HG03558 (cell line): ENCODE results near the gene HOGA1.

Experiments used
- ATAC-seq: cut with Tn5 transposase; IDR thresholded peaks from one replicate; pipeline ENCODE4 v1.9.1; 2021; ENCODE audit warnings: moderate number of reproducible peaks; ENCODE audit not compliant: unreplicated experiment; ENCODE audit errors: extremely low read depth

HOGA1 gene

DNA sequence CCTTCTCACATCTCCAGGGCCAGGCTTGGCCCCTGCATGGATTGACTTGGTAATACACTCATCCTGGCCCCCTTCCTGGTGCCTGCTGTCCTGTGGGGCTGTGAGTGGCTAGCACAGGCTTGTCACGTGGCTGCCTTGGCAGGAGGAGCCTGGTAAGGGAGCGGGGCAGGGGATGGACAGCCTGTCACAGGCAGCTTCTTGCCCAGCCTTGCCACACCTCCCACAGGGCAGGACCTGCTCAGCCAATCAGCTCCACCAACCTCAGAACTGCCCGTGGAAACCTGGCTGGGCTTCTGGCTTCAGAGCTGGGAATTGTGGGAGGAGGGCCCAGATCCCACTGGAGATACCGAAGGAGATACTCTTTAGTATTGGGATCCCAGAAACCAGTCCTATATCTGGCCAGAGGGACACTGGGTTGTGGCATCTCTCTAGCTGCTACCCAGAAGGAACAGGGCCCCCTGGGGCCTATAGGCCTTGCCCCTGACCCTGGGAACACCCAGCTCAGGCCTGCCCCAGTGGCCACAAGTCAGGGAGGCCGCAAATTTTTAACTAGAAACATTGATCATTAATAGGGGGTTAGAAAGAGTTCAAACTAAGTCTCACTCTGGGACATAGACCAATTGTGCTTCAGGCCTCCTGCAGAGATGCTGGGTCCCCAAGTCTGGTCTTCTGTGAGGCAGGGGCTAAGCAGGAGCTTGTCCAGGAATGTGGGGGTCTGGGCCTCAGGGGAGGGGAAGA lies at the start of gene HOGA1:
TSS of gene HOGA1 (plus strand) at position 330 of the 738 bp plus-strand sequence. CDS start at position 645, 315 bp downstream.
- ATAC-seq, result no peak

DNA sequence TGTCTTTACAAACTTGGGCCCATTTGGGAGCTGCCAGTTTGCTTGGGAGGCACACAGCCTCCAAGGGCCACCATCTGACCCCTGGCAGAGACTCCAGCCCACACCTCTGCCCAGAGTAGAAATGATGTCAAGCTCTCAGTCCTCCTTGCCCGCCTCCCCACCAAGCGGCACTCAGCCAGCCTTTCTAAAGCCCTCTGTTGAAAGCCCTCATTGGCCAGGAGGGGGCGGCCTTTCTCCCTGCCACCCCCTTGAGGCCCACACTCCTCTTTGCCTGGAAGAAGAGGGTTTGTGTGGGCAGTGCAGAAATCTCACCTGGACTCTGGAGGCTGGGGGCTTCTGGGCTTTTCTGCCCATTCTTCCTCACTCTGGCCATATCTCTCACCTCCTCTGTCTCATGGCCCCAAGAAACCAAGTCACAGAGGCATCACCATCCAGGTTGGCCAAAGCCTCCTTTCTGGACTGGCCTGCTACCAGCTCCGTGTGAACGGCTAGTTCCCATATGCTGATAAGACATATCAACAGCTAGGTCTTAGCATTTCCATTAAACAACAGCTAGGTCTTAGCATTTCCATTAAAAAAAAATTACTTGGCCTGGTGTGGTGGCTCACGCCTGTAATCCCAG lies 49.3 kb upstream of the HOGA1 start:
- no peak for ATAC-seq

DNA sequence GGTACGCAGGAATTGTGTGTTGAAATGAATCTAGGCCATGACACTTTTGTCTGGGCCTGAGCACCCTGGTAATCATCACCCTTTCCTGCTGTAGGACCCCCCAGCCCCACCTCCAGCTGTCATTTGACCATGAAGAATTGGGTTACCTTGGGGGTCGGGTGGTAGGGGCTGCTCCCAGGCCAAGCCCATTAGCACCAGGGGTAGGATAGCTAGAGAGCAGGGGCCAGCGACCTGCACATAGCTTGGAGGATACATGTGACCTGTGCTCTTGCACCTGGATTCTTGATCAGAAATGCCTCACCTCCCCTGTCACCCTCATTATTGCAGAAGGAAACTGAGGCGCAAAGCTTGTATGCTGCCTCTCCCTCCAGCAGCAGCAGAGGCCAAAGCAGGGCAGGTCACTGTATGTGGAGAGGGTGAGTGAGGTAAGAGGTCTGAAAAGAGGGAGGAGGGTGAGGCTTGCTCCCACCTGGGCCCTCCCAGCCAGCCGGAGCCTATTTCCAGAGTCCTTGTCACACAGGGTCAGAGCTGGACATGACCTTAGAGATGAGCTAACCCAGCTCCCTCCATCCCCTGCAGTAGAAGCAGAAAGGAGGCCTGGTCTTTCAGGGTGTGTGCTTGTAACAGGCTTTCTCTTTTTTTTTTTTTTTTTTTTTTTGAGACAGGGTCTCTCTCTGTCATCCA lies 46.9 kb upstream of the HOGA1 start:
- ATAC-seq, result no peak

DNA sequence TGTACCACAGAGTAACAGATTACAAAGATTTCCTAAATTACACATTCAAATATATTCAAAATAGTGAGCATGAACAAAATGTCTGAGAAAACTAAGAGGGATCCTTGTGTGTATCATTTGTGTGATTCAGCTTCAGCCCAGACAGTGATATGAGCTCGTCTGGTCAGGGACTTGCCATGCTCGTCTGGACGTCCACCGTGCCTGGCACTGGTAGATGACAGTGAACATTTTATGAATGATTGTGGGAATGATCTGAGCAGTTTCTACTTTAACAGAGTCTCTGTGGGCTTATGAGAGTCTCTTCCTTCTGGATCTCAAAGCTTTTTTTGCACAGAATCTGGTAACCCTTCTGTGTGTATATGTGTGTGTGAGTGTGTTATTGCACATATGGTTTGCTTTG lies 45.8 kb upstream of the HOGA1 start:
- no peak for ATAC-seq

DNA sequence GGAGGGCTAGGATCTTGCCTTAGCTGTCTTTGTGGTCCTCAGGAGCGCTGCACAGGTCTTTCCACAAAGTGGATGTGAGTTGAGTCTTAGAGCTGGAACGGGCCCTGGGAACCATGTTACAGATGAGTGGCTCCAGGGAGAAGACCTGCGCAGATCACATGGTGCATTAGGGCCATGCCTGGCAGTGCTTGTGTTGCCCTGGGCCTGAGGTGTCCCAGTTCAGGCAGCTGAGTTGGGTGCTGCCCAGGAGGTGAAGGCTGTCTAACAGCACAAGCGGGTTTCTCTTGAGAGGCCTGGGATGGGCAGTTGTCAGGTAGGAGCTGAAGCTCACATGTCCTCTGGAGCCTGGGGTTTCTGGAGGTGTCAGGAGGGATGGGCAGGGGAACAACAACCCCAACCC lies 45.4 kb upstream of the HOGA1 start:
- ATAC-seq, result no peak

DNA sequence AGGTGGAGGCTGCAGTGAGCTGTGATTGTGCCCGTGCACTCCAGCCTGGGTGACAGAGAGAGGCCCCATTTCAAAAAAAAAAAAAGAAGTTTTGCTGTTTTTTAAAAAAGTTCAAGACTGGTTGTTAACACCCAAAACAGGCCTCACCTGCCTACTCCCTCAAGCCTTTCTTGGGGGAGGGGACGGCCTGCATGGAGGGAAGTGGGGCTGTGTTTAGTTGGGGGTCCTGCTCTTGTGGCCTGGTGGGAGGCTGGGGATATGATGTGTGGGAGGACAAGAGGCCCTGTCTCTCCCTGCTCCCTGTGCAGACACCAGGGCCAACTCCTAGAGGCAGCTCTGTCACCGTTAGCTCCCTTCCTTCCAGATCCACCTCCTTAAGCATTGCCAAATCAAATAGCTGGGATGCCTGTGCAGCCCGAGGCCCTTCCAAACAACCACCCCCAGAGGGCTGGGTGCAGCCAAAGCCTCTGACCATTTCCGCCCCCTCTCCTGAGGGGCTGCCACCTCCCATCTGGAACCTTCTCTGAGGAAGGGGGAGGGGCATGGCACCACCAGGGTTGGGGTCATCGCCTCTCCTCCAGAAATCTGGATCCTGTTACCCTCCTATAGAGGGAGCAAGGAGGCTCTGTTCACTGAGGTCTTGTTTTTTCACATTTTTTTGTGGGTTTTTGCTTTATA lies 44.5 kb upstream of the HOGA1 start:
- ATAC-seq, result no peak

GRCh38 chr10:97540669-97541500 lies 43.3 kb upstream of the HOGA1 start:
- ATAC-seq, result no peak

DNA sequence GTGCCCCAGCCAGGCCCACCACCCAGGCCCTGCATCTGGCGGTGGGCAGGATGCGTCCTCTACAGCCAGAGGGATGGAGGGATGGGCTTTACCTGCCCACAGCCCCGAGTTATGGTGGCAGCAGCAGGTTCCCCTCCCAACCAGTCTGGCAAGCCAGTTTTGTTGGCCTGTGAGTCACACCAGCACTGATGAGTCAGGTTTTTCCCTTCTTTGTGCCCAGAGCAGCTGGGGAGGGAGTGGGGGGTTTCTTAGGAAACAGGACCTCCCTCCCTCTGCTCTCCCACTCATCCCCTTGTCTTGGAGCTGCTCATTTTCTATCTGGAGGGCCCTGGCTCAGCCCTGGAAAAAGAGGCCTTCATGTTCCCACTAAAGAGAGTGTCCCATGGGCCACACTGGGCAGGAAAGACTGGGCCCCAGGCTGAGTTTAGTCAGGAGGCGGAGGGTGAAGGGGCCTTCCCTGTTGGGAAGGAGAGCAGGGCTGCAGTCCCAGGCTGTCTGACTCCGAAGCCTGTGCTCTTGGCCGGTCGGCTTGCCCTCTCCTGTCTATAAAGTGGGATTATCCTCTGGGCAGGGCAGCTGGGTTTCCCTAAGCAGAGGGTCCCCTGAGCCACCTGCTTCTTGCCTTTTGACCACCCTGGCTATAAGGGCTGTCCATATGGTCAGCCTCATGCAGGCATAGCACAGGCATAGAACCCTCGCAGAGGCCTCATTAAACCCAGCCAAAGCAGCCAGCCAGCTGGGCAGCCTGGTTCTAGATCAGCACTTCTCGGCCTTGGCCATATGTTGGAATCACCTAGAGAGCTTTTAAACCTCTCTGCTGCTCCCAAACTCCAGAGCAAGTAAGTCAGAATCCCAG lies 41.8 kb upstream of the HOGA1 start:
- no peak for ATAC-seq

DNA sequence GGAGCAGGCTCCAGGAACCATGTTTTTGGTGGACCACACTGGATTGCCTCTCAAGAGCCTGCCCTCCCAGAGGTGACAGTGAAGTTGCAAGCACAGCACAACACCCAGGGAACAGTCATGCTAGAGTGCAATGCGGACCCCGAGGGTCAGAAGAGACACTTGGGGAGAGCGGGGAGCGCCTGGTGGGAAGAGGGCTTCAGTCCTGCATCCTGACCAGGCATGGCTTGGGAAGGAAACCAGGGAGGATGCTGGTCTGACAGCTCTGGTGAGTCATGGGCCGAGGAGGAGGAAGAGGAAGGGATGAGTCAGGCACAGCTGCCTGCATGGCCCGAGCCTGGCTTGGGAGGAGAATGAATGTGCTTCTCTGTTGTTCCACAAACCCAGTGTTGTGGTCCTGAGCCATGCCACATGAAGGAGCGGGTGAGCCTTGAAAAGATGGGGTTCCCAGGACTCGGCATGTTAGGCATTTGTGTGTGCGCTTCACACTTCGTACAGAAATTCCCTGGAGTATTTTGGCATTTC lies 41.1 kb upstream of the HOGA1 start:
- no peak for ATAC-seq

DNA sequence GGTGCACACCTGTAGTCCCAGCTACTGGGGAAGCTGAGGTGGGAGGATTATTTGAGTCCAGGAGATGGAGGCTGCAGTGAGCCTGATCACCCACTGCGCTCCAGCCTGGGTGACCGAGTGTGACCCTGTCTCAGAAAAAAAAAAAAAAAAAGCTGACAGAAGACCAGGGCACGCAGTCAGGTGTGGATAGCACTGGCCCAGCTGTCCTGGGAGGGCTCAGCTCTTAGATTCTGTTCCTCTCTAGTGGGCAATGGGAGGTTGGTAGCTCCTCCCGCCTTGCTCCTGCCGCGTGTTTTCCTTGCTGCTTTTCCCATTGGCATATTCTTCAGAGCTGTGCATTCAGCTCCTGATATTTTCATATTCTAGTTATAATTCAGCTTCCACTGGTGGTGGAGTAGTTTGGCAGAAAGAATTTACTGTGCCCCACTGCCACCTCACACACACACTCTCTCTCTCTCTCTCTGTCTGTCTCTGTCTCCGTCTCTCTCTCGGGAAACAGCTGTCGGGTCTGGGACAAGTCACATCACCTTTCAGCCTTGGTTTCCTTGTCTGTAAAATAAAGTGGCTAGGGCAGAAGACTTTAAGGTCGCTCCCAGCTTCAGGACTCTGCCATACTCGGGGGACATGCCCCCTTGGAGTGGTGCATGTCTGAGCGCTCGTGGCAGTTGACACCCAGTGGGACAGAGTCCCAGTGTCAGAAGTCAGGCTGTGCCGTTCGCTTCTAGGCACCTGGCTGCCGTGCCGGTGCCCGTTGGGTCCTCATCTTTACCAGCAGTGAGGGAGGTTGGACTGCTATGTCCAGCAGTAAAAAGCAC lies 37.5 kb upstream of the HOGA1 start:
- ATAC-seq, result no peak

DNA sequence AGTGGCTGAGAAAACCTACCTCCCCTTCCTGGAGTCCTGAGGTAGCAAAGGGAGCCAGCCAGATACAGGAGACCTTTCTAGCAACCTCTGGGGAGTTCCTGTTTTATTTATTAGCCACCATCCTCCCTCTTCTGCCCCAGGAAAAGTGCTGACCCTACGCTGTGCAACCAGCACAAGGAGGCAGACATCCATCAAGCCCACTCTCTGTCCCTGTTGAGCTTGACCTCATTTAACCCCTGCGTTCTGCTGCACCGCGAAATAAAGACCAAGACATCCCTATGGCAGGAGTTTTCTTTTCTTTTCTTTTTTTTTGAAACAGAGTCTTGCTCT lies 37.0 kb upstream of the HOGA1 start:
- no peak for ATAC-seq

DNA sequence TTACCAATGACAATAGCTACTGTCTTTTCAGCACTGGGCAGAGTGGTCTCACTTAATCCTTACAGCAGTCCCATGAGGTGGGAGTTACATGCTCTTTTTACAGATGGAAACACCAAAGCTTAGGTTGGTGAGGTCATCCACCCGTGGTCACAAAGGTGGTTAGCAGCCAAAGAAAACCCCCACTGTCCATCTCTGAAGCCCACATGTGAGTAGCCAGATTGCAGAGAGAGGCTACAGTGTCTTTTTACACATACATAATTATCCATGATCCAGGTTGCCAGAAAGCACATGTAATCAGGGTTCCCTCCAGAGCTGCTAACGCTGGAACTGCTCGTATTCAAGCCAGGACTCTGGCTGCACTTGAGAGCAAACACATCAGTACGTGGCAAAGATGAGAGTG lies 36.2 kb upstream of the HOGA1 start:
- ATAC-seq, result no peak

DNA sequence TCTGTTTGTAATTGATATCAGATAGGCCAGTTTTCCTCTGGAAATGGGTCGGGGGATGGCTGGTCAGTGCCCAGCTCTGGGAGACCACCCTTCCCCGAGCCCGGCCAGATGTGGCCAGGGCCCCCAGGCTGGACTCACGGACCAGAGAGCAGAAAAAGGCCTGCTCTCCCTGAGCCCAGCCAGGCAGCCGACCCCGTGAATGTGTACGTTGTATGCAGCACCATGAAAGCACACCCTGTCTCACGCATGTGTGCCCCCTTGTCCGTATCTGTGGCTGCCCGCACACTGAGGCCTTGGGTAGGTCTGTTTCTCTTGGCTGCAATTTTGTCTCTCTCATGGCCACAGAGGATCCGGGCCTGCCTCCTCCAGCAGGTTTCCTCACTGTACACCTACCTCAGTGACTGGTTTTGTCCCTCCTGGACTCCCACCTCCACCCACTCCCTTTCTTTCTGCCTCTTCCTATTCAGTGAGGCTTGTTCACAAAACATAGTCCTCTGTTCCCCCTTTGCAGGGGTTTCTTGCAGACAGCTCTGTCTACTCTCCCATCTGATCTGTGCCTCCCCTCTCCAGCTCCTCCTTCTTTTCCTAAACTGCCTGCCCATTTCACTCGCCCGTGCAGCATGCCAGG lies 35.2 kb upstream of the HOGA1 start:
- ATAC-seq, result no peak

DNA sequence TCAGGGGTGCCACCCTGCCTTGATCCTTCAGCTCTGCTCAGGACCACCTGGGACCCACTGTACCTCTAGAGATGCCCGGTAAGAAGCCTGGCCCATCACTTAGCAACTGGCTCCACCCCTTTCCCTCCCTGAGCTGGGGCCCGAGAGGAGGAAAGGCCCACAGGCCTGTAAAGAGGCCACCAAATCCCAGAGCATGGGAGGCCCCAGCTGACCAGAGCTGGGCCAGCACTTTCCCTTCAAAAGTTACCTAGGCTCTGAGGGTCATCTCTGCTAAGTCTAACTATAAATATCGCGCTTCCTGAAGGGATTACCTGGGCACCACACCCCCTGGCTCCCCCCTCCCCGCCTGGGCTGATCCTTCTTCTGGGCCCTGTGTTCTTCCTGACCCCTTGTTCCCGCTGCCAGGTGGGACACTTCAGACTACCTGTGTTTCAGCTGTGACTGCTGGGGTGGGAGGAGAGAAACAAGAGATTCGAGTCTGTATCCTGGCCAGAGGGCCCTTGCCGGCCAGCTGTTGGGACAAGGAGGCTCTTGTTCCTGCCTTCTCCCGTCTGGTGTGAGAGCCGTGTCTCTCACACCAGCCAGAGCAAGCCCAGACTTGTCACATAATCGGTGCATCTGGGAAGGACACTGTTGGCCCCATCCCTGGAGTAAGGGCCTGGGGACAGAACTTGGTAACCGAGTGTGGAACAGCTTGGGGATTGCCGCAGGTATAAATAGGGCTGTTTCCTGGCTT lies 34.4 kb upstream of the HOGA1 start:
- ATAC-seq, result no peak

DNA sequence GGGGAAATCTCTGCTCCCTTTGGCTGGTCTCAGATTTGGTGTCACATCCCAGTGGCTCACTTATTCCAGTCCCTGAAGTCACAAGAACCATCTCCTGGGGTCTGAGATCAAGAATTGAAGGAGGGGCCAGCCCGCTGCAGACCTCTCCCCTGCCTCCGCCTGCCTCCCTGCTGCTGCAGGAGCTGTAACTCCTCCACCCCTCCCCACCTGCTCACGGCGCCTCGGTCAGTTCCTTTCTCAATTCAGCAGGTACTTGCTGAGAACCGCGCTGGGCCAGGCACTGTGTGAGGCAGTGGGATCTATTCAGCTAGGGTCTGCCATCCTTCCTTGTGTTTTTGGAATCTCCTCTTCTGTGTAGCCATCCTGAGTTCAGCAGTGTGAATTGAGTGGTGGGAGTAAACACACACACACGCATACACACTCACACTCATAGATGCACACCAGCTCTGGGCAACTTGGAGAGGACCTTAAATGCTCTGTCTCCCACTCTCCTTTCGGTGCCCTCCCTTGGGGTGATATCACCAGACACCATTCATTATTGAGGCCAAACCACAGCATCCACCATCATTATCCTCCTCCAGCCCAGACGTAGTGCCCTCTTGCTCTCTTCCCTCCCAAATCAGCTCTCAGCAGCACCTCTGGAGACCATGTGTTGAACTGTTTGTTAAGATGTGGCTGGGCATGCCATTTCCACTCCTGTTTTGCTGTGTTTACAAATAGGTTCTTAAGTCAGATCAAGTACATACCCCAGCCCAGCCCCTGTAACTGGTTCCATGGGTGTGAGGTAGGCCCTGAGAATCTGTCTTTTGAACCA lies 33.6 kb upstream of the HOGA1 start:
- ATAC-seq, result no peak

GRCh38 chr10:97551271-97551670 lies 32.9 kb upstream of the HOGA1 start:
- ATAC-seq, result no peak
